PC-9 (cell line): Measurements from ENCODE around the gene GIGYF2. TPM values are rescaled to one million over a fixed set of nuclear protein-coding genes. Genes with fewer than 3 reads are reported as not detected.

Source experiments
- BruUV-seq: library from RNA; stranded (reverse); fragments of 400-500 nt; replicated peaks from 2 replicates; lab custom pipeline; 2021; lab: Mats Ljungman, UMichigan
- CTCF ChIA-PET: fragments of 300-600 bp; sonication (Branson Sonifier 250); formaldehyde crosslinking; loops from one replicate; lab custom pipeline; 2022; ENCODE audit warnings: antibody characterized with exemption; lab: Charles Lee
- POLR2A ChIA-PET: fragments of 300-600 bp; sonication (Branson Sonifier 250); formaldehyde crosslinking; loops from one replicate; lab custom pipeline; 2022; ENCODE audit warnings: antibody characterized with exemption; ENCODE audit not compliant: unreplicated experiment; lab: Charles Lee
- DNase-seq, 2 experiments: peaks; one replicate each; pipeline versions ENCODE4 v3.0.0 to v3.0.0-alpha.2; 2015 to 2022; ENCODE audit warnings: mixed read lengths in 1 of 2
- H2AFZ ChIP-seq: fragments of 200-600 bp; sonication (generic); 2 replicates; pipeline ENCODE4 v1.8.1; 2017; ENCODE audit warnings: antibody characterized with exemption
- H3F3A ChIP-seq: fragments of 200-600 bp; sonication (generic); 2 replicates; pipeline ENCODE4 v1.8.1; 2017; ENCODE audit warnings: antibody characterized with exemption, mild to moderate bottlenecking, low read depth; ENCODE audit not compliant: insufficient read depth
- H3K27ac ChIP-seq: fragments of 200-600 bp; sonication (generic); 2 replicates; pipeline ENCODE4 v1.6.1; 2016; ENCODE audit warnings: mixed run types
- H3K27me3 ChIP-seq: fragments of 200-600 bp; sonication (generic); 2 replicates; pipeline ENCODE4 v1.6.1; 2016; ENCODE audit warnings: low read depth, mixed run types; ENCODE audit not compliant: insufficient read depth
- H3K36me3 ChIP-seq: fragments of 200-600 bp; sonication (generic); 2 replicates; pipeline ENCODE4 v1.6.1; 2016; ENCODE audit warnings: low read depth, mixed run types
- H3K4me1 ChIP-seq: fragments of 200-600 bp; sonication (generic); replicated peaks from 2 replicates; pipeline ENCODE4 v1.6.1; 2016; ENCODE audit warnings: mixed run types; ENCODE audit not compliant: insufficient read depth
- H3K4me2 ChIP-seq: fragments of 200-600 bp; sonication (generic); 2 replicates; pipeline ENCODE4 v1.6.1; 2017; ENCODE audit warnings: mixed run types
- H3K4me3 ChIP-seq: fragments of 200-600 bp; sonication (generic); 2 replicates; pipeline ENCODE4 v1.6.1; 2016; ENCODE audit warnings: mixed run types
- H3K79me2 ChIP-seq: fragments of 200-600 bp; sonication (generic); 2 replicates; pipeline ENCODE4 v1.6.1; 2017; ENCODE audit warnings: low read depth, mixed run types
- H3K9me2 ChIP-seq: fragments of 200-600 bp; sonication (generic); 2 replicates; pipeline ENCODE4 v1.8.1; 2017; ENCODE audit warnings: mild to moderate bottlenecking; ENCODE audit not compliant: insufficient read depth
- H3K9me3 ChIP-seq: fragments of 200-600 bp; sonication (generic); 2 replicates; pipeline ENCODE4 v1.8.1; 2016; ENCODE audit warnings: low read depth; ENCODE audit not compliant: insufficient read depth
- H4K20me1 ChIP-seq: fragments of 200-600 bp; sonication (generic); 2 replicates; pipeline ENCODE4 v1.8.1; 2017; ENCODE audit not compliant: insufficient read depth
- CTCF ChIP-seq: fragments of 200-600 bp; sonication (generic); conservative IDR thresholded peaks from 2 replicates; pipeline ENCODE4 v1.6.1; 2017; ENCODE audit warnings: mixed run types, antibody characterized with exemption, mild to moderate bottlenecking, moderate library complexity
- EZH2 ChIP-seq: fragments of 200-600 bp; sonication (generic); IDR thresholded peaks from 2 replicates; pipeline ENCODE4 v1.8.0; 2017; ENCODE audit warnings: antibody characterized with exemption, low read depth
- intact Hi-C: fragments of 100-400 bp; cut with micrococcal nuclease; formaldehyde crosslinking; loops from one replicate; pipeline ENCODE4 v1.10.0; 2022; ENCODE audit not compliant: unreplicated experiment
- total RNA-seq: library from RNA; stranded (reverse); gene quantifications from 2 replicates; pipeline ENCODE4 v1.2.3, GENCODE V29; 2021

The GIGYF2 gene
- total RNA-seq, 1 experiment from 2014 or later, result 86.4 TPM

DNA sequence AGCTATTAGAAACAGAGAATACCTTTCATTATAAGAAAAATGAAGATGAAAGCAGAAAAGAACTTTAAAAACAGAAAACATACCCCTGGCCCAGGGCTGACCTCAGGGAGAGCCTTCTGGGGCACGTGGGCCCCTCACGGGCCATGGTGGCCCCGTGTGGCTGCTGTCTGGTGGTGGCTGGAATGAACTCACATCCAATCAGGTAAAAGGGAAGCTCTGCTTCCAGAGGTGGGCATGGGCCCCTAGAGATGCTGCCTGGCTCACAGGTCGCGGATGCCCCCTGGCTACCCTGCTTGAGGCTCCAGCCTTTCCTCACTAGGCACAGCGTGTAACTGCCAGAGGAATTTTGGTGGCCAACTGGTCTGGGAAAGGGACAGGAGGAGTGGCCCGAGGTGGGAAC lies 189.5 kb downstream of the GIGYF2 start:
- no peaks in the 10 kb centered on the region for H4K20me1 ChIP-seq
- peaks cover 24% of the 10 kb centered on the region; the same call in 1 of the 2 replicates for H3F3A ChIP-seq
- no peaks in the 10 kb centered on the region for H3K79me2 ChIP-seq
- H3K36me3 ChIP-seq, result no peaks in the 10 kb centered on the region
- no peak overlapping the region for H3K4me3 ChIP-seq
- no peak overlapping the region for H2AFZ ChIP-seq
- TF ChIP-seq EZH2, result no peak
- H3K4me2 ChIP-seq, result no peak overlapping the region
- peaks cover 21% of the 10 kb centered on the region for H3K4me1 ChIP-seq
- POLR2A ChIA-PET, result no interaction called here
- no peak for DNase-seq
- no TSS peak for BruUV-seq
- no peaks in the 10 kb centered on the region for H3K27me3 ChIP-seq
- no peaks in the 10 kb centered on the region for H3K9me2 ChIP-seq
- CTCF ChIA-PET, result no interaction called here
- intact Hi-C loops, result loop anchor here (10.0 kb wide), 1 partner anchor 168 kb away; no protein-coding TSS in a partner anchor
- H3K27ac ChIP-seq, result no peak overlapping the region
- H3K9me3 ChIP-seq, result no peaks in the 10 kb centered on the region

- Histone ChIP-seq H3K36me3 (no peaks in the 10 kb centered on the region), H3K4me1 (peaks cover 21% of the 10 kb centered on the region), H3K27ac (no peak overlapping the region), H4K20me1 (no peaks in the 10 kb centered on the region), H3K9me2 (no peaks in the 10 kb centered on the region), H3K27me3 (no peaks in the 10 kb centered on the region), H3K79me2 (no peaks in the 10 kb centered on the region), H3K4me2 (no peak overlapping the region), H3F3A (peaks cover 24% of the 10 kb centered on the region; the same call in 1 of the 2 replicates), H3K4me3 (no peak overlapping the region), H2AFZ (no peak overlapping the region), H3K9me3 (no peaks in the 10 kb centered on the region)
- POLR2A ChIA-PET, result no interaction called here
- TF ChIP-seq CTCF (no peak), EZH2 (no peak)
- intact Hi-C loops, result loop anchor here (10.0 kb wide), 1 partner anchor 167 kb away; no protein-coding TSS in a partner anchor
- CTCF ChIA-PET, result no interaction called here
- no peak for DNase-seq
- BruUV-seq, result no TSS peak
Measured at GRCh38 chr2:232887171-232887850, 190.2 kb downstream of the GIGYF2 start.

- no peak overlapping the region for H3K4me3 ChIP-seq
- H3K9me2 ChIP-seq, result no peaks in the 10 kb centered on the region
- TF ChIP-seq EZH2 (no peak), CTCF (no peak)
- ChIA-PET POLR2A (no interaction called here), CTCF (no interaction called here)
- H3K4me2 ChIP-seq, result no peak overlapping the region
- H3K27ac ChIP-seq, result no peak overlapping the region
- intact Hi-C loops, result loop anchor here (10.0 kb wide), 1 partner anchor 167 kb away; no protein-coding TSS in a partner anchor
- no peaks in the 10 kb centered on the region for H3K27me3 ChIP-seq
- H3F3A ChIP-seq, result peaks cover 24% of the 10 kb centered on the region; the same call in 1 of the 2 replicates
- no peak overlapping the region for H2AFZ ChIP-seq
- no peak for DNase-seq
- no peaks in the 10 kb centered on the region for H3K36me3 ChIP-seq
- BruUV-seq, result no TSS peak
- no peaks in the 10 kb centered on the region for H3K9me3 ChIP-seq
- H4K20me1 ChIP-seq, result no peaks in the 10 kb centered on the region
- no peaks in the 10 kb centered on the region for H3K79me2 ChIP-seq
- peaks cover 21% of the 10 kb centered on the region for H3K4me1 ChIP-seq
Measured at GRCh38 chr2:232888099-232888836, 191.1 kb downstream of the GIGYF2 start.
